Measurements from ENCODE around the gene TTYH2.
"Not testable (repeated sequence)": the region's sequence is repeated elsewhere in the genome, so short reads cannot be mapped to it uniquely, and the experiment has no call there.

Gene TTYH2

GRCh38 chr17:74267054-74267453, 53.7 kb downstream of the TTYH2 start:
- not testable (repeated sequence) for DNase-seq (ENCODE audit: low read depth)

- no peak for DNase-seq (ENCODE audit: low read depth)
Observed at GRCh38 chr17:74267579-74267978, 54.2 kb downstream of the TTYH2 start.

GRCh38 chr17:74267987-74268499, 54.7 kb downstream of the TTYH2 start:
- no peak for DNase-seq (ENCODE audit: low read depth)

GRCh38 chr17:74268558-74268957, 55.2 kb downstream of the TTYH2 start:
- DNase-seq (ENCODE audit: low read depth) = no peak

GRCh38 chr17:74270333-74270732, 57.0 kb downstream of the TTYH2 start:
- DNase-seq (ENCODE audit: low read depth) = no peak

- DNase-seq (ENCODE audit: low read depth) = no peak
Observed at GRCh38 chr17:74271281-74271680, 57.9 kb downstream of the TTYH2 start.

- no peak for DNase-seq (ENCODE audit: low read depth)
Observed at GRCh38 chr17:74271901-74272561, 58.7 kb downstream of the TTYH2 start.

GRCh38 chr17:74272731-74273201, 59.4 kb downstream of the TTYH2 start:
- no peak for DNase-seq (ENCODE audit: low read depth)

- no peak for DNase-seq (ENCODE audit: low read depth)
Observed at GRCh38 chr17:74274060-74274708, 60.8 kb downstream of the TTYH2 start, which contains the start of gene DNAI2. DNAI2 (plus strand) TSS chr17:74274234; CDS start chr17:74281818, 7,584 bp downstream.

GRCh38 chr17:74274709-74275340, 61.5 kb downstream of the TTYH2 start:
- no peak for DNase-seq (ENCODE audit: low read depth)

- no peak for DNase-seq (ENCODE audit: low read depth)
Observed at GRCh38 chr17:74276051-74276476, 62.7 kb downstream of the TTYH2 start.

GRCh38 chr17:74276541-74277009, 63.2 kb downstream of the TTYH2 start:
- no peak for DNase-seq (ENCODE audit: low read depth)

- DNase-seq (ENCODE audit: low read depth) = no peak
Observed at GRCh38 chr17:74277935-74278334, 64.6 kb downstream of the TTYH2 start.

GRCh38 chr17:74279617-74280016, 66.2 kb downstream of the TTYH2 start:
- DNase-seq (ENCODE audit: low read depth) = not testable (repeated sequence)

- DNase-seq (ENCODE audit: low read depth) = peak; percentile 52
Observed at GRCh38 chr17:74280093-74280513, 66.7 kb downstream of the TTYH2 start.

- DNase-seq (ENCODE audit: low read depth) = no peak
Observed at GRCh38 chr17:74281799-74282198, 68.4 kb downstream of the TTYH2 start.

GRCh38 chr17:74282274-74282586, 68.9 kb downstream of the TTYH2 start:
- DNase-seq (ENCODE audit: low read depth) = not testable (repeated sequence)

GRCh38 chr17:74282587-74283370, 69.4 kb downstream of the TTYH2 start:
- DNase-seq (ENCODE audit: low read depth) = peak; percentile 12

GRCh38 chr17:74283371-74283673, 70.0 kb downstream of the TTYH2 start:
- no peak for DNase-seq (ENCODE audit: low read depth)

GRCh38 chr17:74287031-74287602, 73.7 kb downstream of the TTYH2 start:
- no peak for DNase-seq (ENCODE audit: low read depth)

GRCh38 chr17:74288785-74289184, 75.4 kb downstream of the TTYH2 start:
- DNase-seq (ENCODE audit: low read depth) = no peak

- DNase-seq (ENCODE audit: low read depth) = no peak
Observed at GRCh38 chr17:74289688-74290087, 76.3 kb downstream of the TTYH2 start.

Measured in activated T-helper 1 cell treated with Interleukin-2 at 50 U/mL for 16 hours (primary cell).